CD4-positive, alpha-beta T cell treated with Interleukin-10 for 1 hour (primary cell): ENCODE measurements around the gene GSX2.
"Not testable (repeated sequence)": the region's sequence is repeated elsewhere in the genome, so short reads cannot be mapped to it uniquely, and the experiment has no call there.

ENCODE experiments used
- DNase-seq: peaks from one replicate; pipeline ENCODE4 v3.0.0-alpha.2; 2020

GSX2 gene

DNA sequence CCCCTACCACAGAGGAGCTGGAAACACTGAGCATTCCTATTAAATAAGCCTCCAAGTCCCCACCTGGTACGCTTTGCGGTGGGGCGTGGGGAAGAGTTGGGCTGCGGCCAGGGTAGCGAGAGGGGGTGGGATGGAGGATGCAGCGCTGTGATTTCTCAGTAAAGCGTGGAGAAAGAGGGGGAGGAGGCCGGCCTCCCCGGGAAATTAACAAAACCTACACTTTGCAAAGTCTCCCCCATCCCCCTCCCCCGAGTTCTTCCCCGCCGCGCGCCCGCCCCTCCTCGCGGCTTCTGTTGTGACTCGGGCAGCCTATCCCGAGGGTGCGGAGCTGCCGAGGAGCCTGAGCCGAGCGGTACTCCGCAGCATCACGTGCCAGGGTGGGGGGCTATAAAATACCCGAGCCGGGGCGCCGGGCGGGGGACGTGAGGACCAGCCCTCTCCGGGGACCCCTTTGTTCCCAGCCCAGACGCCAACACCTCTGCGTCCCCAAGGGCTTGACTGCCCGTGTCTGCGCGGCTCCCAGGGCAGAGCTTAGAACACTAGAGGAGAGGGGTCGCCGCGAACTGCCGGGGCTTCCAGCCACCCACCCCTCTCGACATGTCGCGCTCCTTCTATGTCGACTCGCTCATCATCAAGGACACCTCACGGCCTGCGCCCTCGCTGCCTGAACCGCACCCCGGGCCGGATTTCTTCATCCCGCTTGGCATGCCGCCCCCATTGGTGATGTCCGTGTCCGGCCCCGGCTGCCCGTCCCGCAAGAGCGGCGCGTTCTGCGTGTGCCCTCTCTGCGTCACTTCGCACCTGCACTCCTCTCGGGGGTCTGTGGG lies at the start of gene GSX2:
TSS of gene GSX2 (plus strand) at position 416 of the 827 bp plus-strand sequence. CDS start at position 598, 182 bp downstream.
- DNase-seq, result no peak

DNA sequence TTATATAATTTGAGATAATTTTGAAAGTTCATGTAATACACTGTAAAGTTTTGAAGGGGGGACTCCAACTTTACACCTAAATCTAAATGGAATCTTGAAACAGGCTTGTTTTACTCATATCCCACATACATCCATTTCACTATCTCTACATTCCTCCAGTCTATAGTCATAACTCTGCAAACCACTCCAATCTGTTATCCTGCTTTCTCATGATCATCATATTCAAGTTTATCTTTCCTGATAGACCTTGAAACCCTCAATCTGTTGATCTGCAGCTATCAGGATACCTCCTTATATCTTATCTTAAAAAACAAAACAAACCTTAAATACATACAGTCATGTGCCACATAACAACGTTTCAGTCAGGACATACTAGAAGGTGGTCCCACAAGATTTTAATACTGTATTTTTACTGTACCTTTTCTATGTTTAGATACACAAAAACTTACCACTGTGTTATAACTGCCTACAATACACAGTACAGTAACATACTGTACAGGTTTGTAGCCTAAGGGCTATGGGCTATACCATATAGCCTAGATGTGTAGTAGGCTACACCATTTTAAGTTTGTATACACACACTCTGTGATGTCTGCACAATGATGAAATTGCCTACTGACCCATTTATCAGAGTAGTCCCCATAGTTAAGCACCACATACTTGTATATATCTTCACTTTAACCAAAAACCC lies 49.6 kb upstream of the GSX2 start:
- DNase-seq, result no peak

DNA sequence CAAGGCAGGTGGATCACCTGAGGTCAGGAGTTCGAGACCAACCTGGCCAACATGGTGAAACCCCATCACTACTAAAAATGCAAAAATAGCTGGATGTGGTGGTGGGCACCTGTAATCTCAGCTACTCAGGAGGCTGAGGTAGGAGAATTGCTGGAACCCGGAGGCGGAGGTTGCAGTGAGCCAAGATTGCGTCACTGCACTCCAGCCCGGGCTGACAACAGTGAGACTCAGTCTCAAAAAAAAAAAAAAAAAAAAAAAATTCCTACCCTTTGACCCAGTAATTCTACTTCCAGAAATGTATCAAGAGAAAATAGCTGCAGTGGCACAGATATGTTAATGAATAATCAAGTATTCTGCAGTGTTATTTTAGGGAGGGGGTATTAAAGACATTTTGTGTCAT lies 46.6 kb upstream of the GSX2 start:
- not testable (repeated sequence) for DNase-seq

GRCh38 chr4:54054501-54054900 lies 45.5 kb upstream of the GSX2 start:
- DNase-seq, result no peak

DNA sequence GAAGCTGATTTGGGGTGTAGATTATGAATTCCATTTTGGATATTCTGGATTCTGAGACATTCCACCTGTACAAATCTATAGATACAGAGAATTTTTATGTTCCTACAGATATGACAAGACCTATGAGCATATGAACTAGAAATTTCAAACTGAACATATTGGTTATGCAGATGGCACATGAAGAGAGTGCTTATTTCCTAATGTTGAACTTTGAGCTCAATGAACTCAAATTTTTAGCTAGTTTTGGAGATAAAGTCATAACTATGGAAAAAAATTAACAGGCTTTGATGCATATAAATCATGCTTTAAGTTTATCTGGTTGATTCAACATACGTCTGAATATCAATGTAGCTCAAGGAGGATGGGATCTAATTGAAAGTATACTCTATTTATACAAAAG lies 44.5 kb upstream of the GSX2 start:
- no peak for DNase-seq

DNA sequence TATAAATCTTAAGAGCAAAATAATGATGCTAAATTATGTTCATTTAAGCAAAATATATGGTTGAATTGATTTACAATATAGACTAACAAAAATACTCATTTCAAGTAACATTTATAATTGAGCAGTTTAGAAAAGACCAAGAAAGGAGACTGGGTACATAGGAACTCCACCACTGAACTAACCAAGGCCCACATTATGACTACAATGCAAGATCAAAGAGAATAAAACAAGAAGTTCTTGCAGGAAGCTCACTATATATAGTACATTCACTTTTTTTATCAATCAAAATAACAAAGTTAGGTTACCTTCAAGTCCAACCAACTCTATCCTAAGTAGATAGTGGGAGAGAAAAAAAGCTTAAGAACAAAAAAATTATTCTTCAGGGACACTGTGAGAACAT lies 43.6 kb upstream of the GSX2 start:
- no peak for DNase-seq

DNA sequence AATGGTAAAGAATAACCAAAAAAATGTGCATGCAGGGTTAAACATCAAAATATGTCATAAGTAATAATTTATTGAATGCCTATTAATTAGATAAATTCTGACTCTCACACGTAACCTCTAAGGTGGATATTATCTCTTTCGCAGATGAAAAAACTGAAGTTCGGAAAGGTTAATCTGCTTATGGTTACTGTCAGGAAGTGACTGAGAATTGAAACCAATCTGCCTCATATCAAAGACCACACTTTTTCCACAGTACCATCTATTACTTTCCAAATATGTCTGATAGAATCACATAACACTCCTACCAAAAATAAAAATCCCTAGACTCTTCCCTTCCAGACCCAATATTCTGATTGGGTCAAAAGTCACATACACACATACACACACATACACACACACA lies 41.8 kb upstream of the GSX2 start:
- peak; percentile 27 for DNase-seq

- no peak for DNase-seq
These were observed 39.8 kb upstream of the GSX2 start for GRCh38 chr4:54060116-54060515.

DNA sequence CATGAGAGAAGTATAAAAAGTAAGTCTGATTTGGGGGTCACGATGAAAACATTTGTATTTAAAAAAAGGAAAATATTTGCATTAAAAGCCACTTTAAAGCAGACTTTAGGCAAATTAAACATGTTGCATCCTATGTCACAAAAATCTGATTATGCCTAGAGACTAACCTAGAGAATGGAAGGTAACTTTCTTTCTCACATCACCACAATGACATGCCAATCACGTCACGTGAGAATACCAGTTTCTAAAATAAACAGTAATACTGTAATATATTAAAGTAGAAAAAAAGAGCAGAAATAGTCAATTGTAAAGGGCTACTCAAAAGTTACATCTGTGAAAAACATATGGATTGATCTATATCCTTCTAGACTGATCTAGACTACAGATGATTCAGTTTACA lies 38.9 kb upstream of the GSX2 start:
- DNase-seq, result no peak

- DNase-seq, result no peak
These were observed 38.1 kb upstream of the GSX2 start for GRCh38 chr4:54061873-54062272.

DNA sequence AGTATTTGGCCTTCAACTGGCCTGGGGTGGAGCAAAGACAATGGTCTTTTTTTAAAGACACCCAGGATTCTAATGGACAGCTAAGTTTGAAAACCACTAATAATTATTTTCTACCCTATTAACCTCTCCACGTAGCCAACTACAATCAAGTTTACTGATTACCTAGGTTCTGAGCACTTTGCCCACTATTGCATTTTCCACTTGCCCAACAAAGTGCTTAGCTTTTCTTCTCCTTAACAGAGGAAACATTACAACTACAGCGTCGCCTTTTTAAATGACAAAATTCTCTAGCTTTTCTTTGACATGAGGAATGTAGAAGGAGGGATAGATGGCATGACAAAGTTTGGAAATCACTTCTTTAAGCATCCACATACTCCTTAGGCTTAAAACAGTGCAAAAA lies 37.6 kb upstream of the GSX2 start:
- DNase-seq, result no peak

DNA sequence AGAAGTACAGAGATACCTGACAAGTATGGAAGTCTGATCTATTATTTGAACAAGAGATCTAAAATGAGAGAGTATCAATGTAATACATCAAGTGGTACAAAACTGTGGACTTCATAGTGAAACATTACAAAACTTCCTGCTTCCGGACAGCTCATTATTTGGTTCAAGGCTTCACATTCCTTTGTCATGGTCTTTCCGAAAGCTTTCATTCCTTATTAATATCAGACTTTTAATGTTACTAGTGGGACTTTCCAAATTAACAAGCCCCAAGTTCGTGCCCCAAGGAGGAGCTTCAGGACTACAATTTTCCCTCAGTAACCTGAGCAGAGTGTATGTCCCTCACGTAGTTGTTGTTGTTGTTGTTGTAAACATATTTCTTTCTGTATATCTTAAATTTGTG lies 36.7 kb upstream of the GSX2 start:
- DNase-seq, result peak; percentile 25

DNA sequence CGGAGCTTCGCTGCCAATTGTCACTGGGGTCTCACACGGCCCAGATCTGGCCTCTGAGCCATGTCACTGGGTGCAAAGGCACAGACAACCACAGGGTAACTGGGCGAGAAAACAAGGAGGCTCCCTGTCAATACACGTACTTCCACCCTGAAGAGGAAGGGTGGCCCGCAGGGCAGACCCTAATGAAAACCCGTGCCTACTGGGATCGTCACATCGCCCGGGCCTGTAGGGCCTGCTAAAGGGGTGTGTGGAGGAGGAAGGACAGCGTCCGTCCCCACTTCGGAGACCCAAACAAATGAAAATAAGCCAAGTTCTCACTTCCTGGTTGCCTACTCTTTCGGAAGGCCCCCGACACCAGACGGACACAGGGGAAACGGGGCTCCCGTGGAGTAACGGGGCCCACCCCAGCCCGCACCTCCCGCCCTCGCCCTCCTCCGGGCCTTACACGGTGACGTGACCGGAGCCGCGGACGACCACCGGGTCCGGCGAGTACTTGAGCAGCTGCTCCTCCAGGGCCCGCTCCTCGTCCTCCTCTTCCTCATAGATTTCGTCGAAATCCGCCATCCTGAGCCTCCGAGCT lies 36.1 kb upstream of the GSX2 start:
- DNase-seq, result peak; percentile 49

DNA sequence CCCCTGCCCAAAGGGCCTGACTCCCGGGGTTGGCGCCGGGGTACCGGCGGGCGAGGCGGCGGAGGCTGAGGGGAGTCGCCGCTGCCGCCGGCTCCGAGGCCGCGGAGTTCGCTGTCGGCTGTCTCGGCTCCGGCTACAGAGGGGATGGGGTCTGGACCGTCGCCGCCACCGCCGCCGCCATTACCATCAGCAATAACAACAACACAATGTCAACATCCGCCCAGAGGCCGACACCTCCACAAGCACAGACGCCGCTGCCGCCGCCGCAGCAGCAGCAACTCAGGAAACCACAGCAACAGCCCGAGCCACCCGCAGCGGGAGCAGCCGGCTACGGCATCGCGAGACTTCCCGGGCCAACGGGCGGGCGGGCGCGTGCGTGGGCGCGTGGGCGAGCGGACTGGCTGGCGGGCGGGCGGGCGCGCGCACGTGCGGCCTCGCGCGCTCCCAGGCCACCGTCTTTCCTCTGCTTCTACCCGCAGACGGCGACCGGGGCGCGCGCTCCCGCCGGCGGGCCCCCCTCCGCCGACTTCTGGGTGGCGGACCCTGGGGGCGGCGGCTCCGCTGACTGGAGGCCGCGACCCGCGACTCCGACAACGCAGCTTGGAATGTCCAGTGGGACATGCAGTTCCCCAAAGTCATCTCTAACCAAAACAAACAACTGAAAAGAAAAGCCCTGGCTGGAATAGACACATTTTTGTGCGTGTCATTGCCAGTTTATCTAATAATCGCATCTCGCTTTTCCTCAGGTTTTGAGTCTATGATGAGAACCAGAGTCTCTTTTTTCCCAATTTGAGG lies 35.4 kb upstream of the GSX2 start, which contains the start of gene CHIC2:
TSS of gene CHIC2 (minus strand) at position 289 of the 795 bp plus-strand sequence. CDS start 305 bp downstream, outside the sequence.
- DNase-seq, result peak; percentile 97

GRCh38 chr4:54065282-54066087 lies 34.5 kb upstream of the GSX2 start:
- no peak for DNase-seq

DNA sequence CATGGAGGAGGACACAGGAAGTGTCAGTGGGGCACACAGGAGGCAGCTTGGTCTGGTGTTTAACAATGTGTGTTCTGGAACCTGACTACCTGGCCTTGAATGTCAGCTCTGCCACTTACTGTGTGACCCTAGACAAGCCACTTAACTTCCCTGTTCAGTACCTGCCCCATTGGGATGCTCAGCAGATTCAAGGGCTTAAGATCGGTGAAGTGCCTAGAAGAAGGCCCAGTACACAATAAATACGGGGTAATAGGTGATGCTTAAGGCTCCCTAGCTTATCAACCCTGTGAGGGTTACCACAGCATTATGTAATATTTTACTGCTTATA lies 33.9 kb upstream of the GSX2 start:
- DNase-seq, result no peak

DNA sequence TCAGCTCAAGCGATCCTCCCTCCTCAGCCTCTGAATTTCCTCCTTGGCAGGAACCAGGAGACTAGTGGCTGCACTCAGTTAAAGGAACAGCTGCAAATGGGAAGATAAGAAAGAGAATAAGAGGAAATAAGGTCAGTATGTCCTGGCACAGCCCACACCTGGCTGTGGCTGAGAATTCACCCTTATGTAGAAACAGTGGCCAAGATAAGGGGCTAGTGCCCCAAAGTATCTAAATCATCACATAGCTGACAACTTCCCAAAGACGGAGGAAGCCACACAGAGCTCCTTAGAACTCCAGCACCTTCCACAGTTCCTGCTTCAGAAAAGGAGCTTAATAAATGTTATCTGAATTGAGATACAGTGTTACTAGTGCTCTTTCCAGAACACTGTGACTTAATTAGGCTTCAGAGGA lies 33.2 kb upstream of the GSX2 start:
- DNase-seq, result no peak

GRCh38 chr4:54067166-54067565 lies 32.8 kb upstream of the GSX2 start:
- DNase-seq, result no peak

DNA sequence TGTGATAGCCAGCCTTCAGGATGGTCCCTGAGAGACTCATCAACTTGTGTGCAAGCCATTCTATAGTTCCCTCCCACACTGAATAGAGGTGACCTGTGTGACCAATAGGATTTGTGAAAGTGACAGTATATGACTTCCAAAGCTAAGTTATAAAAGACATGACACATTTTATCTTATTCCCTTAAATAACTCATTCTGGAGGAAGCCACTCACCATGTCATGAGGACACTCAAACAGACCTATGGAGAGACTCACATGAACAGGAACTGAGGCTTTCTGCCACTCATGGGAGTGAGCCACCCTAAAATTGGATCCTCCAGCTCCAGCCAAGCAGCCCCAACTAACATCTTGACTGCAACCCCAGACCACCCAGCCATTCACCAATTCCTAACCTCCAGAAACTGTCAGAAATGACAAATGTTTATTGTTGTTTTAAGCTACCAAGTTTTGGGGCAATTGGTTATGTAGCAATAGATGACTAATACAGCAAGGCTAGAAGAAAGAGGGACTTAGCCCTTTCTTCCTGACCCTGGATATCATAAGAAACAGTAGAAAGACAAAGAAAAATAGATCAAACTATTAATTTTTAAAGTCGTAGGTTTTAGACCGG lies 26.6 kb upstream of the GSX2 start:
- no peak for DNase-seq

- DNase-seq, result no peak
These were observed 25.6 kb upstream of the GSX2 start for GRCh38 chr4:54074381-54074780.

- no peak for DNase-seq
These were observed 23.3 kb upstream of the GSX2 start for GRCh38 chr4:54076673-54077072.

GRCh38 chr4:54077812-54078211 lies 22.2 kb upstream of the GSX2 start:
- DNase-seq, result no peak
